HG02588 (cell line): ENCODE results near the gene DOC2A.
"Not testable (repeated sequence)": the region's sequence is repeated elsewhere in the genome, so short reads cannot be mapped to it uniquely, and the experiment has no call there.

Experiments used
- ATAC-seq: cut with Tn5 transposase; IDR thresholded peaks from one replicate; pipeline ENCODE4 v1.9.1; 2021; ENCODE audit warnings: mild to moderate bottlenecking, moderate library complexity; ENCODE audit not compliant: unreplicated experiment

Gene DOC2A

DNA sequence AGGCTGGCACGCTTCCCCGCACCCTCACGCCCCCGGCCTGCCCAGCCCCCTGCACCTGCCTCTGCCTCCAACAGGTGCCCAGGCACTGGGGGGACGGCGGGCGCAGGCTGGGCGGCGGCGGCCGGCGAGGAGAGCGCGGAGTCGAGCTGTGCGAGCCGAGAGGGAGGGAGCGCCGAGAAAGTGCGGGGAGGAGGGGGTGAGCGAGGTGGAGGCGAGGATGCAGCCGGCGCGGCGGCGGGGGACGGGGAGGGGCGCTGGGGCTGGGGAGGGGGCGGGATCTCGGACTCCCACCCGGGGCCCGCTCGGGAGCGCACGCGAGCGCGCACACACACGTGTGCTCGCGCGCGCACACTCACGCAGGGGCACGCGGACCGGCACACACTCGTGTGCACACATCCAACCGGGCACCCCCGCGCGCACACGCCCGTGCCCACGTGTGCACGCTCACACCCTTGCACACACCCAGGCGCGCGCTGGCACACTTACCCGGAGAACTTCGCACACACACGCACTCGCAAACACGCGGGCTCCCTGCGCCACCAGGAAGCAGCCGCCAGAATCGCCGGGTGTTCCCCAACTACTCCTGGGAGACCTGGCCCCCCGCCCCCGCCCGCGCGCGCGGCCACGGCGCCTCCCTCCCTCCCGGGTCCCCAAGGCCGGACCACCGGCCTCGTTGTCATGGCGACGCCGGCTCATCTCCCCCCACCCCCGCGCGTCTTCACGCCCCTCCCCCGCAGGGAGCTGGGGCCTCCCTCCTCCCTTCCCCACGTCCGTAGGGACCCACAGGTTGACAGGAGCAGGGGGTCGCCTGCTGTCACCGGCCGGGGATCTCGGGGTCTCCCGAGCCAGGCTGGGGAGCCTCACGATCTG lies at the start of gene DOC2A:
Gene DOC2A, minus strand, starts transcription at position 184 of the 870 bp plus-strand sequence. CDS start 805 bp downstream, outside the sequence.
- ATAC-seq: no peak

DNA sequence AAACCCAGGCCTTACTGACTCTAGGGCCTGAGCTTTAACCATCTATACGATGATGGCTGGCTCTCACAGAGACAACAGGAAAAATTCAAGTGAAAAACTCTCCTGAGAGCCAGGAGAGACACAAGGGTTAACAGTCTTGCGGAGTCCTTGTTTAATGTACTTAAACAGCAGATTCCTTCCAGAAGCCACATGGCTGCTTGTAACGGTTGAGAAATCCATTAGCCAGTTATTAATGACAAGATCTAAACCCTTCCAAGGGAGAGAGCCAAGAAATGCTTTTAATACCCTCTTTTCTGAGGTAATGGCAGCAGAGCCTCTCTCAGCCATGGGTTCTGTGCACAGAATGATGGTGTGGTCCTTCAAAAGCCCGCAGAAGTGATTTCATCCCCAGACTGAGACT lies 49.5 kb upstream of the DOC2A start:
- ATAC-seq: no peak

DNA sequence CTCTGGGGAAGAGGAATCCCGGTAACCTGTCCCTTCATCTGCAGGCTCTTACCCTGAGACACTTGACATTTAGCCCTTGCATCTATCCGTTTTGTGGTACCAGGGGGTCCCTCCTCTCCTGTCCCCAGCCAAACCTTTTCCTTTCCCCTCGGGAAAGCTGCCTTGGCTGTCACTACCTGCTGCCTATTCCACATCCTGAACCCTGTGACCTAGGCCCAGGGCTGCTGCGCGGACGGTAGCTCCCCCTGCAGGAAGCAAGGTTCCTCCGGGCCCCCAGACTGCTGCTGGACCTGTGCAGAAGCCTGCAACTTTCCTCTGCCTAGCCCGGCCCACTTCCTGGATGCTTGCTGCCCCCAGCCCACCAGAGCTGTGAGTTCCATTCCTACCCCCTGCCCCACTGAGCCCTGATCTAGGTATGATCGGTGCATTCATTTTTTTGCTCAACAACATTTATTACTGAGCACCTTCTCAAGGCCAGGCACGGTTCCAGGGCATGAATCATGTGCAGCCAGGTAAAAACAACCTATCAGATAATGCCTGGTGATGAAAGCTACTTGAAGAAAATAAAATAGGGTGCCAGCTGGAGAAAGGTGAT lies 44.2 kb upstream of the DOC2A start:
- no peak for ATAC-seq

DNA sequence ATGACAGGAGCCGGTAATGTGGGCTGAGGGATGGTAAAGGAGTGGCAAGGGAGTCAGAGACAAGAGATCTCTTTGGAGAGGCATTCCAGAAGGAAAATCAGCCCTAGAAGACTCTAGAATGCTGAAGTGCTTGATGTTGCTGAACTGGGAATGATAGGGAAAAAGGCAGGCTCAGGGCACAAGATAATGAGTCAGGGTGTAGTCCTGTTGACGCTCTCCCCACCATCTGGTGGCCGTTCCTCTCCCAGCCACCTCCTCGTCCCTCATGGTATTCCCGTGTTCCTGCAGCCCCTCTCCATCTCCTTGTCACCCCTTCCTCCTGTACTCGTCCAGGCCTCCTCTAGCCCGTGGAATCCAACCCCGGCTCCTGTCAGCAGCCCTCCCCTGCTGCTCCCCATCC lies 43.6 kb upstream of the DOC2A start:
- ATAC-seq: no peak

DNA sequence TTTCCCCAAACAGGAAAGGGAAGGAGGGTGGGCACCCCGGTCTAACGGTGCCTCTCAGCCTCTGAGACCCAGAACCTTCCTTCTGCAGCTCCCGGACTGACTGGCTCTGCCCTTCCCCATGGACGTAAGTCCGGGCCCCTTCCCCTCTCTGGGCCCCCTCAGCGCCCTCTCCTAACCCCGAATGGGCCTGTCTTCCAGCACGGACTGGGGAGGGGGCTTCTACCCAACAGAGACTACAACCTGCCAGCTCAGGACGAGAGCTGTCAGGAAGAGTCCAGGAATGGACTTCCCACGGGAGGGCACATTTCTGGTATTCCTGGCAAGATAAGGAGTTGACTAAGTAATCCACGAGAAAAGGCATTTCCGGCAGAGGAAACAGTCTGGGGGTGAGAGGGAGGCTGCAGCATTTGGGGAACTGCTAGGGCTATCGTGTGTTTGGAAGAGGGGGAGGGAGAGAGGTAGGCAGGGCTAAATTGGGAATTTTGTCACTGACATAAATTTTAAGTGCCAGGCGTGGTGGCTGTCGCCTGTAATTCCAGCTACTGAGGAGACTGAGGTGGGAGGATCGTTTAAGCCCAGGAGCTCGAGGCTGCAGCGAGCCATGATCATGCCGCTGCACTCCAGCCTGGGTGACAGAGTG lies 42.7 kb upstream of the DOC2A start:
- peak; percentile 17 for ATAC-seq

DNA sequence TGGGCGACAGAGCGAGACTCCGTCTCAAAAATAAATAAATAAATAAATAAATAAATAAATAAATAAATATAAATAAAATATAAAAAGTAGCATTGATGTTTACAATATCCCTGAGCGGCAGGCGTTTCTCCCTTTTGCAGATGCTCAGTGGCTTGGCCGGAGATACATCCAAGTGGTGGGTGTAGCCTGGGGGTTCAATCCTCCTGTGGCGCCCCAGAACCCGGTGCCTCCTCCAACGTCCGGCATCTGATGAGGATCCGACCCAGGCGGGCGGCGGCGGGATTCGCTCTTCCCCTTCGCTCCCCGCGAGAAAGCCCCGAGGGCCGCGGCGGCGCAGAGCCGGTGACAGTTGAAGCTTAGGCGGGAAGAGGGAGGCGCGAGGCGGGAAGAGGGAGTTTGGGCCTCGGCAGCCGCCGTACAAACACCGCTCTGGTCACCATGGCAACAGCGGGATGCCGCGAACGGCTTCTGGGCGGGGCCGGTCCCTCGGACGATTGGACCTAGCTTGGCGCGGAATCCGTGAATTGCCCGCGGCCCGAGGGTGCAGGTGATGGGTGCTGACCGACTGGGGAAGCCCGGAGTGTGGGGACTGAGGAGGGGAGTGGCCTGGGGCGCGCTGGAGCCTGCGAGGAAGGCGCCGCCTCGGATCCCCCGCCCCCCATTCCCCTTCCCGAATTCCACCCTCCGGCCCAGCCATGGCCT lies 42.0 kb upstream of the DOC2A start:
- ATAC-seq: peak; percentile 74

DNA sequence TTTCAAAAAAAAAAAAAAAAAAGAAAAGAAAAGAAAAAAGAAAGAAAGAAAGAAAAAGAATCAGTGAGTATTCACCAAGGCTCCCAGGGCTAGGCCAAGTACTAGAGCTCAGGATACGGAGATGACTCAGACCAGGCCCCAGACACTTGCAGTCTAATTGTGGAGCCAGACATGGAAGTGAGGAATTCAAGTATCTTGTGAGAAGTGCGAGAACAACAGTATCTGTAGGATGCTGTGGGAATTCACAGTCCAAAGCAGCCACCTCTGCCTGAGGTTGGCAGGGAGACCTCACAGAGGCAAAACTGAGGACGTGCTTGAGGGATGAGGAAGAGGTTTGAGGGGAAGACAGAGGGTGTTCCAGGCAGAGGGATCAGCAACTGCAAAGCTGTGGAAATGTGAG lies 40.7 kb upstream of the DOC2A start:
- no peak for ATAC-seq

DNA sequence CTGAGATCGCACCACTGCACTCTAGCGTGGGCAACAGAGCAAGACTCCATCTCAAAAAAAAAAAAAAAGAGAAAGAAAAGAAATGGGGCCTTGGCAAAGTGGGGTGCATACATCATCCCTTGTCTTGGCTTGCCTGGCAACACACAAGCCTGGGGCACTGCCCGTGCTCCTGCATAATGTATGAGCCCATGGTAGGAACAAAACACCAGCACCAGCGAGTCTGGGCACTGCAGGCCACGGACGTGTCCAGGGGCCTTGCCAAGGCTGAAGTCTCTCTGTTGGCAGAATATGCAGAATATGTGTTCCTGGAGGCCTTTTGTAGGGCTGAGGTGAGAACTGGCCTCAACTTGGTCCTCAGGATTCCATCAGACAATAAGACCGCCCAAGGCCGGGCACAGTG lies 39.0 kb upstream of the DOC2A start:
- ATAC-seq: no peak

DNA sequence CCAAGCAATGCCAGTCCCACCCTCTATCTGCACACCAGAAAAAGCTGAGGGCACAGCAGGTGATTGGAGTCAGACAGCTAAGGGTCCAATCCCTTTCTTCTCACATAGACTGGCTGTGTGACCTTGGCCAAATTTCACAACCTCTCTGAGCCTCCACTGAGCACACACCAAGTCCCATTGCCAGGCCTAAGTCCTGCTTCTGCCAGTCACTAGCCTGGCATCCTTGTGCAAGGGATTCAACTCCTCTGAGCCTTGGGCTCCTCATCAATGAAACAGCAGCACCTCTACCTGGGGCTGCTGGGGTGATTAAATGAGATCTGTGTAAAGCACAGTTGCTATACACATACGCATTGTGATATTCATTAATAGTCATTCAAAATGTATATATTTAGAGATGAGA lies 35.8 kb upstream of the DOC2A start:
- ATAC-seq: no peak

DNA sequence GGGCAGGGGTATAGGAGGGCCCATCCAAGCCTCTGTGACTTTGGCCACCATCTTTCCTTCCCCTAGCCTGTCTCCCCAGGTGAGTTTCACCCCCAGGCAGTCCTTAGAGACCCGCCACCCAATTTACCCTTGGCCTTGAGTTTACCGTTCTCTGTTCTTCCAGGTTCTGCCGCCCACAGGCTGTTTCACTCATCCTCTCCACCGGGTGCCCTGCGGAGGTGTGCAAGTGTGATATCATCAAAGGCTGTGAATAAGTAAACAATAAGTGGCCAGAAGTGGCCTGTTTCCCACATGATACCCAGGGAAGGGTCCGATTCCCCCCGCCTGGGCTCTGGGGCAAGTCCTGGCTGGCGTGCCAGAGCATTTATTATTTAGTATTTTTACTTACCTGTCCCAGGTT lies 35.4 kb upstream of the DOC2A start:
- ATAC-seq: no peak

DNA sequence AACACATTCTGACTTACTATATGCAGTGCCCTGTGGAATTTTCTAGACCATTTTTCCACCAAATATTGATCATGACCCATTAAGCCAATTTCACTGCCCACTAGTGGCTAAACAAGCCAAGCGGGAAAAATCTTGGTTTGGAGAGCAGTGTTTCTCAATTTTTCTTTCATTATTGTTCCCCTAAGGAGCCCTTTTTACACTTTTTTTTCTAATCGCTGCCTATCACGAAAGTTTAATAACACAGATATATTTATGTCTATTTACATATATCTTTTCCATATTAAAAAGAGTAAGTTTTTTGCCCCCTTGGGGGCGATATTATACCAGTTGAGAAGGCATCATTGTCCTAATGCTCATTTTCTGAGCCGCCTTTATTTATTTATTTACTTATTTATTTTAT lies 31.0 kb upstream of the DOC2A start:
- ATAC-seq: no peak

DNA sequence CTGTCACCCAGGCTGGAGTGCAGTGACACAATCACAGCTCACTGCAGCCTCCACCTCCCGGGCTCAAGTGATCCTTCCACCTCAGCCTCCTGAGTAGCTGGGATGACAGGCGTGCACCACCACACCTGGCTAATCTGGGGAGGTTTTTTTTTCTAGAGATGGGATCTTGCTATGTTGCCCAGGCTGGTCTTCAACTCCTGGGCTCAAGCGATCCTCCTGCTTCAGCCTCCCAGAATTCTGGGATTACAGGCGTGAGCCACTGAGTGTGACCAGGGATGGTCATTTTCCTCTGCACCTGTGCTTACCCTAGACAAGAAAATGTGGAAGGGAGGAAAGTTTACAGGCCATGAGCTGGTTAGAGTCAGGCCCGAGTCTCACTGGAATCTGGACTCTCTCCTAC lies 29.9 kb upstream of the DOC2A start:
- ATAC-seq: not testable (repeated sequence)

DNA sequence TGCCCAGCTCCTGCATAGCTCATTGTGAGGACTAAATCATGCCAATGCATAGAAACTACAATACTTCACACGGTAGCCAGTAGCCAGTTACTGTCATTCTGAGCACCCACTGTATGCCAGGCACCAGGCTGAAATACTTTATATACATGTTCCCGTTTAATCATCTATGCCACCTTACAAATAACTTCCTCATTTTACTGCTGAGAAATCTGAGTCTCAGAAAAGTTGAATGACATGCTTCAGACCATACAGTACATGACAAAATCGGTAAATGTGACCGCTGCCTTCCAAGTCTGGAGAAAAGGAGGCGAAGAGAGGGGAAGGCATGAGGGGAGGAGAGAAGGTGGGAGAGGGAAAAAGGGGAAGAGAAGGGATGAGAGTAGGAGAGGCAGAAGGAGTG lies 29.4 kb upstream of the DOC2A start:
- no peak for ATAC-seq

DNA sequence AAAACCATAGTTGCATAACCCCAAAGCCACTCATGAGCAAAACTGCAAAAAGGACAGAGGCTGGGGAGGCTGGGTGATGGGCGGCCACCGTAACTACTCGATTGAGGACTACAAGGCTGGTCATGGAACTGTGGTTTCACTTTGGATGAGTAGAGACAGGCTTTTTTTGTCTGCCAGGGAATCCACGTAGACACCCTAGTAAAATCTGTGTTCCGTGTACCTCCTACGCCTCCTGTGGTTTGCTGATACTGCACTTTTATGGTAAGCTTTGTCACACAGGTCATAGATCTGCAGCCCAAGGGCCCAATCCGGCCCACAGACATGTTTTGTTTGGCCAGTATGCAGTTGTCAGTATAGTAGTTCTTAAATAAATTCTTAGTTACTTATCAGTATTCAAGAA lies 22.4 kb upstream of the DOC2A start:
- ATAC-seq: no peak

DNA sequence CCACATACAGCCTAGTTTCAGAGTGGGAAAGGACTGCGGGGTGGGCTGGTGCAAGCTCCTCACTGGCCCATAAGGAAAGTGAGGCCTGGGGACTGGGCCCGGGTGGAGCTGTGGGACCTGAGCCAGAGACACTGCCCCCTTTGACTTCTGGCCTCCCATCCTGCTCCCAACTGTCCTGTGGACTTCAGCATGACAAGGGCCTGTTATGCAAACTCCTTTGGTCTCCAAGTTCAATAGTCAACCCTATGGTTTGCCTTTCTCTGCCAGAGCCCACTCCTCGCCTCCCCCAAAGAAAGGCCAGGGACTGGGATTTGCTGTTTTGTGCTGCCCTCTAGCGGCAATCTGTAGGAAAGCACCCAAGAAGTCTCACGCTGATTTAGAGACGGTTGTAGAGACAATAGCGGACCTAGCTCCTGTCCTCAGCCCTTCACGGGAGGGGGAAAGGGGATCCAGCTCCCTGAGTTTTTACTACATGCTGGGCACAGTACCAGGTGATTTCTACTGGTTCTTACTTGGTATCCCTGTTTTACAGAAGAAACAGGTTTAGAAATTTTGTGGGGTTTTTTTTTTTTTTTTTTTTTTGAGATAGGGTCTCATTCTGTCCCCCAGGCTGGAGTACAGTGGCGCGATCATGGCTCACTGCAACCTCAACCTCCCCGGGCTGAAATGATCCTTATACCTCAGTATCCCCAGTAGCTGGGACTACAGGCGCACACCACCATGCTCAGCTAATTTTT lies 21.4 kb upstream of the DOC2A start:
- no peak for ATAC-seq

DNA sequence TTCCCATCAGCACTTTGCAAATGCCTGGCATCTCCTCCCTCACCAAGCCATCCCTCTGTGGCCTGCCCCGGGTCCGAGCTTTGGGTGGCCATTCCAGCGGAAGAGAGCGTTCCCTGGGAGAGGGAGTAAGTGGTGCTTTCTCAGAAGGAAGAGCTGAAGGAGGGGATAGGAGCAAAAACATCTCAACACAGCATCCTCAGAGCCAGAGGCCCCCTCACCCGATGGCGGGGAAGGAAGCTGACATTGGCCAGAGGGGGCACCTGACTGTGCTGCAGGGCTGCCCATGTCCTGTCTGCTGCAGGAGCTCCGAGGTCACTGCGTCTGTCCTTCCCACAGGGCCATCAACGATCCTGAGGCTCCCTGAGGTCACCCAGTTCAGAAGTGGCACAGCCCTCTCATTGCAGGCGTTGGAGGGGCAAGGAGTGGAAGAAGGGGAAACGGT lies 20.7 kb upstream of the DOC2A start:
- no peak for ATAC-seq

DNA sequence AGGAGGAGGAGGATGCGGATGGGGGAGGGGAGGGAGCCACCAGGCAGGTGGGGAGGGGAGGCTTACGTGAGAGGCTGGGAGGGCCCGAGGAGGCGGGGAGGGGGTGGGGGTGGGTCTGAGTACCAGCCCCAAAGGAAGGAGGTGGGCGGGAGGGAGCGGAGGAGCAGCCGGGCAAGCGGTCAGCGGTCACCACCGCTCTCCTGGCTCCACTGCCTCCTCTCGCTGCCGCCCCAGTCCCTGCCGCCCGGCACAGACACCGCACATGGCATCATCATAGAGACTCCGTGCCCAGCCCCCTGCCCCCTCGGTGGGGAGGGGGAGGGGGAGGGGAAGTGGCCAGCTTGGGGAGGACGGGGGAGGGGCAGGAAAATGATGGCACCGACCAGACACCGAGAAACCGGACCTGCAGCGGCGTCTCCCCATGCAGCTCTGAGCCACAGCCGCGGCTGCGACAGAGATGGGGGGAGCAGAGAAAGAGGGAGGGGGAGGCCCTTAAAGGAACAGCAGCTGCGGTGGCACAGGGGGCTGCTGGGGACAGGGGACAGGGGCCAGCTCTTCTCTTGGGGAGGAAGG lies 20.1 kb upstream of the DOC2A start, which contains the start of gene TLCD3B:
Gene TLCD3B, minus strand, starts transcription at position 431 of the 573 bp plus-strand sequence. CDS start 744 bp downstream, outside the sequence.
- no peak for ATAC-seq

DNA sequence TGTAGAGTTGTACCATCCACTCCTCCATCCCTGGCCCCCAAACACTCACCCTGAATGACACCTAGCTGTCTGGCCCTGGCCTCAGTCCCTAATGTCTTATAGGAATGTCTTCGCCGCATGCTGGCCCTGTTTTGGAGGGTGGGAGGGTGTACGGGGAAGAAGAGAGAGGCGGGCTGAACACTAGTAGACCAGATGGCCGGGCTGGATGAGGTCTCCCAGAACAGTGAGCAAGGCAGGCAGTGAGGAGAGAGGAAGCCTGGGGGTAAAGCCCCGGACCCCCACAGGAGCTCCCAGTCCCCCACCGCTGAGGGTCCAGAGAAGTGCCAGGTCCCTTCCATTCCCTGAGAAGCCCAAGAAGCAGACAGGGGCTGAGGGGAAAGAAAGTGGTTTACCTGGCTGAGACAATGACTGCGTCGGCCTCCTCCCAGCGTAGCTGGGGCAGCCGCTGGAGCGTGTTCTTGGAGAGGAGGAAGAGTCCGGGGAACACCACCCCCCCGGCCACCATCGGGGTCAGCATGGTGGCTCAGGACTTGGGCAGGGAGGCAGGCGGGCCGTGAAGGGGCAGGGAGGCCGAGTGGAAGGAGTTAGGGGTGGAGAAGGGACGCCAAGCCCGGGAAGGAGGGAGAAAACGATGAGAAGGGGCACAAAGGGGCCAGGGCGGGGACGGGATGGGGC lies 19.3 kb upstream of the DOC2A start:
- ATAC-seq: no peak

DNA sequence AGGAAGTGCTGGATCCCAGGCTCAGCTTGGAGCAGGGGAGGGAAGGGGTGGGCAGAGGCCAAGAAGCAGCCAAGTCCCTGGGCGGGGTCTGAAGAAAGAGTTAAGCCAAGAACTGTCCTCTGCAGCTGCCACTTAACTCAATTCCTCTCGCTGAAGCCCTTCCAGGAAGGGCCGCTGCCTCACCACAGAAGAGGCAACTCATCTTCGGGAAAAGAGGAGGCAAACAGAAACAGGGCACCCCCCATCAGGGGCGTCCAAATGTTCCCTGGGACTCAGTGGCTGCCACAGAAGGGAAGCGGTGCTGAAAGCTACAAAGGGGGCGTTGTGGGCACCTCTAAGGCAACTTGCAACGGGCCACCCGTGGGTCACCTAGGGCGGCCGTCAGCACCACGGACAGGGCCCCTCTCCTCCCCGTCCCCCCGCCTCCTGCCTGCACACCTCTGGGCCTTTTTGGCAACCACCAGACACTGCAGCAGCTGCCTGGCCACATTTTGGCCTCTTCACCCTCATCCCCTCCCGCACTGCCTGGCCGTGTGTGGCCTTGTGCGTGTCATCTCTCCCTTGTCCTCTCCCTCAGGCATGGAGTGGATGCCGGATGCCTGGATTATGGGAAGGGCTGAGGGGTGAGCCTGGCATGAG lies 17.7 kb upstream of the DOC2A start:
- ATAC-seq: no peak
